Measurements from ENCODE around the gene CD209.

DNA sequence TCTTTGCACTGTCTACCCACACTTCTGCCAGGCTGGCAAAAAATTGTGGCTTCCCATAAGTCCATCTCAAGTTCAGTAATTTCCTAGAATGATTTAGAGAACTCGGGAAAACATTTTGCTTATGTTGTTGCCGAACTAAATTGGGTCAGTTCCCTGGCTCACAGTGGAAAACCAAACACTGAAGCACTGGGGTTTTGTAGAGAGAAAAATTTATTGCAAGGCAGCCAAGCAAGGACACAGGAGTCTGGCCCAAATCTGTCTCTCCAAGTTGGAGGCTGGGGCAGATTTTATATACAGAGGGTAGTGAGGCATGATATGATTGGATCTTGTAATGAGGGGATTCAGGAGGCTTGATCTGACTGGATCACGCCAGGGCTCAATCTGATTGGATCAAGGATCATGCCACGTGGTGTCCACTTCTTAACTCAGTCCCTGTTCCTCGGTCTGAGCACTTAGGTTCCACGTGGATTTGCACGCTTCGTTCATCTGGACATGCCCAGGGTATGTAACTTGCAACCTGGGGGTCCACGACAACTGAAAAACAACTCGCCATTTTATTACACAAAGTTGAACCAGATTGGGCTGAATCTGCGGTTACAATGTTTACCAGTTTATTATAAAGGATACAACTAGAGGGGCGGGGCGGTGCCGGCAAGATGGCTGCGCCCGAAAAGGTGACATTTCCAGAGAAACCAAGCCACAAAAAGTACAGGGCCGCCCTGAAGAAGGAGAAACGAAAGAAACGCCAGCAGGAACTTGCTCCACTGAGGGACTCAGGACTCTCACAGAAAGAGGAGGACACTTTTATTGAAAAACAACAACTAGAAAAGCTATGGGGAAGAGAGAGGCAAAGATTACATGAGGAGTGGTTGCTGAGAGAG is 7.3 kb downstream of the CD209 start:
- TF ChIP-seq SIN3A (IDR thresholded peaks at IDR 0.05; ENCODE audit: low read depth), result no peak
- no peak for TF ChIP-seq POLR2A (IDR thresholded peaks at IDR 0.05; ENCODE audit: borderline replicate concordance, extremely low read depth, insufficient read depth, insufficient read length)
- no peak for TF ChIP-seq CEBPB (IDR thresholded peaks at IDR 0.05; ENCODE audit: low read depth)
- TF ChIP-seq CTCF (IDR thresholded peaks at IDR 0.05 in 2 of 3, conservative IDR thresholded peaks at IDR 0.05 in 1 of 3; ENCODE audit: borderline replicate concordance in 1 of 3, insufficient read depth in 1 of 3, low read depth in 2 of 3, low read length in 2 of 3), result no peak
- TF ChIP-seq, protein P1, sequence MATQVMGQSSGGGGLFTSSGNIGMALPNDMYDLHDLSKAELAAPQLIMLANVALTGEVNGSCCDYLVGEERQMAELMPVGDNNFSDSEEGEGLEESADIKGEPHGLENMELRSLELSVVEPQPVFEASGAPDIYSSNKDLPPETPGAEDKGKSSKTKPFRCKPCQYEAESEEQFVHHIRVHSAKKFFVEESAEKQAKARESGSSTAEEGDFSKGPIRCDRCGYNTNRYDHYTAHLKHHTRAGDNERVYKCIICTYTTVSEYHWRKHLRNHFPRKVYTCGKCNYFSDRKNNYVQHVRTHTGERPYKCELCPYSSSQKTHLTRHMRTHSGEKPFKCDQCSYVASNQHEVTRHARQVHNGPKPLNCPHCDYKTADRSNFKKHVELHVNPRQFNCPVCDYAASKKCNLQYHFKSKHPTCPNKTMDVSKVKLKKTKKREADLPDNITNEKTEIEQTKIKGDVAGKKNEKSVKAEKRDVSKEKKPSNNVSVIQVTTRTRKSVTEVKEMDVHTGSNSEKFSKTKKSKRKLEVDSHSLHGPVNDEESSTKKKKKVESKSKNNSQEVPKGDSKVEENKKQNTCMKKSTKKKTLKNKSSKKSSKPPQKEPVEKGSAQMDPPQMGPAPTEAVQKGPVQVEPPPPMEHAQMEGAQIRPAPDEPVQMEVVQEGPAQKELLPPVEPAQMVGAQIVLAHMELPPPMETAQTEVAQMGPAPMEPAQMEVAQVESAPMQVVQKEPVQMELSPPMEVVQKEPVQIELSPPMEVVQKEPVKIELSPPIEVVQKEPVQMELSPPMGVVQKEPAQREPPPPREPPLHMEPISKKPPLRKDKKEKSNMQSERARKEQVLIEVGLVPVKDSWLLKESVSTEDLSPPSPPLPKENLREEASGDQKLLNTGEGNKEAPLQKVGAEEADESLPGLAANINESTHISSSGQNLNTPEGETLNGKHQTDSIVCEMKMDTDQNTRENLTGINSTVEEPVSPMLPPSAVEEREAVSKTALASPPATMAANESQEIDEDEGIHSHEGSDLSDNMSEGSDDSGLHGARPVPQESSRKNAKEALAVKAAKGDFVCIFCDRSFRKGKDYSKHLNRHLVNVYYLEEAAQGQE (IDR thresholded peaks at IDR 0.05; ENCODE audit: low read depth), result no peak
- TF ChIP-seq MAX (IDR thresholded peaks at IDR 0.05), result no peak
- no peak for TF ChIP-seq RAD21 (IDR thresholded peaks at IDR 0.05; ENCODE audit: low read depth)
- no peak for TF ChIP-seq POLR2AphosphoS5 (IDR thresholded peaks at IDR 0.05; ENCODE audit: low read depth, low read length)
- TF ChIP-seq TCF7L2 (IDR thresholded peaks at IDR 0.05; ENCODE audit: borderline replicate concordance, extremely low read depth, insufficient read depth, insufficient read length), result no peak
- no peak for TF ChIP-seq EZH2 (IDR thresholded peaks at IDR 0.05)
- no peak for TF ChIP-seq ZBTB33 (IDR thresholded peaks at IDR 0.05; ENCODE audit: extremely low read depth, insufficient replicate concordance, low read length)

All from HCT116 (cell line).